GM12878 (cell line): ENCODE results near the gene DISP2. TPM values are rescaled to one million over a fixed set of nuclear protein-coding genes. Genes with fewer than 3 reads are reported as not detected.

Experiments
- ATAC-seq: fragments of 200-7000 bp; cut with Tn5 transposase; 3 replicates; pipeline ENCODE4 v1.9.1; 2020; ENCODE audit warnings: mild to moderate bottlenecking, moderate library complexity
- BruUV-seq: library from RNA; stranded (reverse); fragments of 400-500 nt; replicated peaks from 2 replicates; lab custom pipeline; 2021; lab: Mats Ljungman, UMichigan
- CTCF ChIA-PET: fragments of 300-600 bp; sonication (Branson Sonifier 250); formaldehyde crosslinking; extraction: SDS; loops from one replicate; lab custom pipeline; 2021; ENCODE audit warnings: inconsistent platforms; lab: Yijun Ruan, JAX
- POLR2A ChIA-PET: fragments of 350-600 bp; formaldehyde crosslinking; extraction: SDS; loops from one replicate; lab custom pipeline; 2021; ENCODE audit warnings: inconsistent platforms; lab: Charles Lee
- RAD21 ChIA-PET: fragments of 300-600 bp; sonication (Branson Sonifier 250); formaldehyde crosslinking; loops from one replicate; lab custom pipeline; 2023; ENCODE audit warnings: antibody characterized with exemption; ENCODE audit not compliant: unreplicated experiment; lab: Charles Lee
- SMC1A ChIA-PET: fragments of 300-600 bp; sonication (Branson Sonifier 250); formaldehyde crosslinking; loops from one replicate; lab custom pipeline; 2023; ENCODE audit not compliant: unreplicated experiment, uncharacterized antibody; lab: Charles Lee
- DNase-seq: peaks from one replicate; pipeline ENCODE4 v3.0.0-alpha.2; 2011; ENCODE audit warnings: low read depth, low spot score
- FAIRE-seq: peaks from 3 replicates; lab custom pipeline; 2011; peaks lifted over from hg19 to GRCh38; lab: Jason Lieb, UNC
- H2AFZ ChIP-seq: 2 replicates; pipeline ENCODE4 v1.6.0; 2011; ENCODE audit warnings: low read depth, low read length, control low read depth; ENCODE audit not compliant: control insufficient read depth
- H3K27ac ChIP-seq: 2 replicates; pipeline ENCODE4 v1.5.1; 2011; ENCODE audit warnings: control low read depth; ENCODE audit not compliant: control insufficient read depth, insufficient read depth
- H3K27me3 ChIP-seq, 2 experiments: replicated peaks in 1 of 2; 2 replicates each; pipeline versions ENCODE4 v1.6.0 to v1.6.1; 2011; ENCODE audit warnings: low read length in 1 of 2; ENCODE audit not compliant: control insufficient read depth in 2 of 2, insufficient read depth in 2 of 2
- H3K36me3 ChIP-seq, 2 experiments: 2 replicates each; pipeline ENCODE4 v1.5.1; 2011; ENCODE audit warnings: low read length in 1 of 2; ENCODE audit not compliant: control insufficient read depth in 2 of 2, insufficient read depth in 2 of 2
- H3K4me1 ChIP-seq: 2 replicates; pipeline ENCODE4 v1.6.1; 2011; ENCODE audit warnings: mild to moderate bottlenecking, low read length, moderate library complexity, mixed read lengths; ENCODE audit not compliant: control insufficient read depth, insufficient read depth
- H3K4me2 ChIP-seq: 2 replicates; pipeline ENCODE4 v1.6.0; 2011; ENCODE audit warnings: control low read depth; ENCODE audit not compliant: control insufficient read depth, insufficient read depth
- H3K4me3 ChIP-seq: fragments of 200-600 bp; sonication (generic); 2 replicates; pipeline ENCODE4 v1.5.1; 2016
- H3K79me2 ChIP-seq: 2 replicates; pipeline ENCODE4 v1.6.0; 2011; ENCODE audit warnings: low read length; ENCODE audit not compliant: control insufficient read depth, insufficient read depth
- H3K9ac ChIP-seq: 2 replicates; pipeline ENCODE4 v1.8.0; 2011; ENCODE audit warnings: low read length, control low read depth, mixed read lengths; ENCODE audit not compliant: control insufficient read depth, insufficient read depth
- H3K9me3 ChIP-seq: replicated peaks from 3 replicates; pipeline ENCODE4 v1.5.1; 2011; ENCODE audit warnings: mild to moderate bottlenecking, low read length; ENCODE audit not compliant: control insufficient read depth, insufficient read depth
- H4K20me1 ChIP-seq: 2 replicates; pipeline ENCODE4 v1.6.0; 2011; ENCODE audit not compliant: control insufficient read depth, insufficient read depth
- BACH1 ChIP-seq: fragments of 450-650 bp; IDR thresholded peaks from 2 replicates; pipeline ENCODE4 v1.6.1; 2017; ENCODE audit warnings: mild to moderate bottlenecking, borderline replicate concordance
- FOXM1 ChIP-seq: IDR thresholded peaks from 2 replicates; pipeline ENCODE4 v1.6.1; 2012; ENCODE audit warnings: low read depth, mild to moderate bottlenecking, inconsistent platforms, low read length, moderate library complexity
- POLR2A ChIP-seq: IDR thresholded peaks from 2 replicates; pipeline ENCODE4 v1.6.1; 2011; ENCODE audit warnings: low read depth, mild to moderate bottlenecking, low read length
- POU2F2 ChIP-seq: IDR thresholded peaks from 3 replicates; pipeline ENCODE4 v1.6.1; 2011; ENCODE audit warnings: low read depth, mild to moderate bottlenecking, low read length, borderline replicate concordance
- TCF7 ChIP-seq: IDR thresholded peaks from 2 replicates; pipeline ENCODE4 v1.6.1; 2014; ENCODE audit warnings: antibody characterized with exemption, borderline replicate concordance
- WGBS: methylation state at CpG from one replicate; pipeline ENCODE4 v1.1.6; 2016; ENCODE audit warnings: low lambda C conversion rate; ENCODE audit not compliant: insufficient replicate concordance, insufficient coverage; ENCODE audit errors: missing lambda C conversion rate; 5-methylcytosine and 5-hydroxymethylcytosine counted together
- in situ Hi-C: fragments of 300-500 bp; cut with MboI; formaldehyde crosslinking; loops from 9 replicates; pipeline ENCODE4 v1.14.3; 2018; ENCODE audit warnings: mixed read lengths
- intact Hi-C: fragments of 100-400 bp; cut with micrococcal nuclease; formaldehyde crosslinking; loops from one replicate; pipeline ENCODE4 v1.14.2; 2022; ENCODE audit not compliant: unreplicated experiment
- polyA plus RNA-seq, 11 experiments: library from polyadenylated mRNA; depleted of rRNA in 4 of 11; unstranded in 6 of 11; stranded (reverse) in 5 of 11; fragments of >200 nt; fragmentation: Nextera tagmentation in 4 of 11; fragmentation: Illumina TruSeq in 1 of 11; extraction: Ambion mirVana in 4 of 11; extraction: Trizol in 1 of 11; gene quantifications; 1 replicate in 1 of 11; 2 replicates in 10 of 11; pipeline versions ENCODE4 v1.2.1 to v1.2.3, GENCODE V29; 2011 to 2016; ENCODE audit warnings: inconsistent platforms in 2 of 11, missing spikeins in 2 of 11, low read depth in 1 of 11
- total RNA-seq, 4 experiments: library from RNA; depleted of rRNA in 3 of 4; stranded (reverse); fragments of >200 nt in 3 of 4; fragmentation: Illumina TruSeq in 1 of 4; extraction: Trizol in 1 of 4; gene quantifications; 2 replicates each; pipeline versions ENCODE4 v1.2.1 to v1.2.3, GENCODE V29; 2013 to 2021

DISP2 gene
- total and polyA plus RNA-seq, 10 of the 15 experiments (the other 5 are each of a cell fraction or from before 2014, with no cell fraction given): under 0.01 to 0.20 (median 0.12) TPM; not detected in 7

GRCh38 chr15:40418126-40418525 lies 60.1 kb downstream of the DISP2 start (continued):
- TF ChIP-seq POU2F2: no peak
- TF ChIP-seq FOXM1: no peak
- no peak for TF ChIP-seq TCF7

GRCh38 chr15:40420071-40420713 lies 62.2 kb downstream of the DISP2 start:
- ChIA-PET POLR2A (interaction anchor here (0.9 kb wide), 1 partner anchor 14 kb away, joined by 3 read pairs; the partner anchor contains the start of gene IVD), RAD21 (interaction anchor here (0.9 kb wide), 1 partner anchor 11 kb away, joined by 3 read pairs; no protein-coding TSS in a partner anchor), SMC1A (interaction anchor here (0.7 to 1.6 kb wide), 4 partner anchors 13 to 367 kb away, joined by 3 read pairs; no protein-coding TSS in a partner anchor), CTCF (interaction anchor here (0.5 to 6.6 kb wide), 8 partner anchors 11 to 134 kb away, joined by 3 to 111 read pairs (median 6); partner anchors contain the start of genes CCDC9B and INAFM2)
- Histone ChIP-seq H3K27ac (no peak overlapping the region), H4K20me1 (no peaks in the 10 kb centered on the region), H3K27me3 (no peaks in the 10 kb centered on the region), H3K9ac (no peak overlapping the region), H3K36me3 (peaks cover 6 to 10% of the 10 kb centered on the region in 2 experiments; a peak in 3 of 4 replicates), H3K9me3 (no peaks in the 10 kb centered on the region), H3K79me2 (no peaks in the 10 kb centered on the region), H3K4me2 (no peak overlapping the region), H3K4me1 (no peaks in the 10 kb centered on the region), H2AFZ (no peak overlapping the region), H3K4me3 (no peak overlapping the region)
- 75% methylated on average over 11 of the region's 11 CpGs for WGBS
- ATAC-seq (no peak), DNase-seq (no peak), FAIRE-seq (no peak)
- in situ Hi-C loops (loop anchor here (5.0 kb wide), 1 partner anchor 73 kb away; no protein-coding TSS in a partner anchor), intact Hi-C loops (loop anchor here (5.0 kb wide), 1 partner anchor 143 kb away; no protein-coding TSS in a partner anchor)
- no TSS peak for BruUV-seq
- TF ChIP-seq POLR2A (0 out of 2 replicates have a peak, but pooled peaks have one; percentile 33), BACH1 (no peak)
